ENCODE measurements around the gene TFDP2.
"Not testable (repeated sequence)": the region's sequence is repeated elsewhere in the genome, so short reads cannot be mapped to it uniquely, and the experiment has no call there.

TFDP2 gene

GRCh38 chr3:142027300-142027699 is 122.0 kb downstream of the TFDP2 start:
- no peak for DNase-seq (ENCODE audit: low read depth in 2 of 3, low spot score in 2 of 3)

- no peak for DNase-seq (ENCODE audit: low read depth in 2 of 3, low spot score in 2 of 3)
Observed at GRCh38 chr3:142026333-142026732, 123.0 kb downstream of the TFDP2 start.

GRCh38 chr3:142022381-142022780 is 127.0 kb downstream of the TFDP2 start:
- no peak for DNase-seq (ENCODE audit: low read depth in 2 of 3, low spot score in 2 of 3)

- no peak for DNase-seq (ENCODE audit: low read depth in 2 of 3, low spot score in 2 of 3)
Observed at GRCh38 chr3:142021127-142021526, 128.2 kb downstream of the TFDP2 start.

GRCh38 chr3:142019794-142020320 is 129.5 kb downstream of the TFDP2 start:
- DNase-seq (ENCODE audit: low read depth in 2 of 3, low spot score in 2 of 3) = no peak

- no peak for DNase-seq (ENCODE audit: low read depth in 2 of 3, low spot score in 2 of 3)
Observed at GRCh38 chr3:142013993-142014392, 135.4 kb downstream of the TFDP2 start.

GRCh38 chr3:142013326-142013980 is 135.9 kb downstream of the TFDP2 start:
- no peak for DNase-seq (ENCODE audit: low read depth in 2 of 3, low spot score in 2 of 3)

- no peak for DNase-seq (ENCODE audit: low read depth in 2 of 3, low spot score in 2 of 3)
Observed at GRCh38 chr3:142009029-142009428, 140.3 kb downstream of the TFDP2 start.

GRCh38 chr3:142007710-142008399 is 141.5 kb downstream of the TFDP2 start:
- no peak for DNase-seq (ENCODE audit: low read depth in 2 of 3, low spot score in 2 of 3)

- DNase-seq (ENCODE audit: low read depth in 2 of 3, low spot score in 2 of 3) = not testable (repeated sequence)
Observed at GRCh38 chr3:142004957-142005356, 144.4 kb downstream of the TFDP2 start.

GRCh38 chr3:142004025-142004424 is 145.3 kb downstream of the TFDP2 start:
- no peak for DNase-seq (ENCODE audit: low read depth in 2 of 3, low spot score in 2 of 3)

- DNase-seq (ENCODE audit: low read depth in 2 of 3, low spot score in 2 of 3) = no peak
Observed at GRCh38 chr3:142003291-142003690, 146.1 kb downstream of the TFDP2 start.

GRCh38 chr3:142000325-142000870 is 148.9 kb downstream of the TFDP2 start:
- no peak for DNase-seq (ENCODE audit: low read depth in 2 of 3, low spot score in 2 of 3)

- DNase-seq (ENCODE audit: low read depth in 2 of 3, low spot score in 2 of 3) = no peak
Observed at GRCh38 chr3:141998669-141999290, 150.6 kb downstream of the TFDP2 start.

GRCh38 chr3:141996437-141996836 is 152.9 kb downstream of the TFDP2 start:
- no peak for DNase-seq (ENCODE audit: low read depth in 2 of 3, low spot score in 2 of 3)

- DNase-seq (ENCODE audit: low read depth in 2 of 3, low spot score in 2 of 3) = no peak
Observed at GRCh38 chr3:141994856-141995255, 154.5 kb downstream of the TFDP2 start.

- DNase-seq (ENCODE audit: low read depth in 2 of 3, low spot score in 2 of 3) = no peak
Observed at GRCh38 chr3:141992512-141992911, 156.8 kb downstream of the TFDP2 start.

GRCh38 chr3:141986548-141987107 is 162.7 kb downstream of the TFDP2 start:
- no peak for DNase-seq (ENCODE audit: low read depth in 2 of 3, low spot score in 2 of 3)

GRCh38 chr3:141981084-141981483 is 168.3 kb downstream of the TFDP2 start:
- no peak for DNase-seq (ENCODE audit: low read depth in 2 of 3, low spot score in 2 of 3)

- DNase-seq (ENCODE audit: low read depth in 2 of 3, low spot score in 2 of 3) = no peak
Observed at GRCh38 chr3:141979050-141979671, 170.2 kb downstream of the TFDP2 start.

GRCh38 chr3:141974777-141975176 is 174.6 kb downstream of the TFDP2 start:
- DNase-seq (ENCODE audit: low read depth in 2 of 3, low spot score in 2 of 3) = not testable (repeated sequence)

Data from activated CD8-positive, alpha-beta memory T cell treated with anti-CD3 and anti-CD28 coated beads for 48 hours (primary cell).